Psoas muscle (tissue), 8 donors: Measurements from ENCODE around the gene LCN15. TPM values are rescaled to one million over a fixed set of nuclear protein-coding genes. Genes with fewer than 3 reads are reported as not detected.
"Not testable (repeated sequence)": the region's sequence is repeated elsewhere in the genome, so short reads cannot be mapped to it uniquely, and the experiment has no call there.

Source experiments
- ATAC-seq, 4 donors: fragments of 200-7000 bp; cut with Tn5 transposase; one replicate each; pipeline ENCODE4 v1.9.1; 2020; ENCODE audit warnings: moderate library complexity in 3 of 4, mild to moderate bottlenecking in 2 of 4
- DNase-seq, 2 donors: peaks; one replicate each; pipeline ENCODE4 v3.0.0-alpha.2; 2020
- H3K27ac ChIP-seq: fragments of 200-600 bp; one replicate; pipeline ENCODE4 v1.8.0; 2022
- H3K27me3 ChIP-seq, 3 donors: fragments of 200-600 bp in 1 of 3; one replicate each; pipeline versions ENCODE4 v1.6.1 to v1.8.0; 2013 to 2022; ENCODE audit warnings: low read length in 2 of 3, mild to moderate bottlenecking in 2 of 3, moderate library complexity in 1 of 3; ENCODE audit not compliant: insufficient read depth in 3 of 3
- H3K36me3 ChIP-seq, 2 donors: fragments of 200-600 bp in 1 of 2; one replicate each; pipeline versions ENCODE4 v1.6.1 to v1.8.0; 2013 to 2022; ENCODE audit warnings: low read depth in 1 of 2, mild to moderate bottlenecking in 1 of 2, moderate library complexity in 1 of 2; ENCODE audit not compliant: insufficient read depth in 1 of 2
- H3K4me1 ChIP-seq: fragments of 200-600 bp; one replicate; pipeline ENCODE4 v1.8.0; 2022
- H3K4me3 ChIP-seq: fragments of 200-600 bp; one replicate; pipeline ENCODE4 v1.8.0; 2022; ENCODE audit warnings: mild to moderate bottlenecking
- H3K9me3 ChIP-seq: fragments of 200-600 bp; one replicate; pipeline ENCODE4 v1.8.0; 2022
- WGBS, 3 donors: extraction: QIAGEN DNeasy Blood & Tissue Kit; methylation state at CpG; one replicate each; pipeline versions ENCODE4 v1.1.6 to v1.1.7; 2013; 5-methylcytosine and 5-hydroxymethylcytosine counted together
- intact Hi-C, 2 donors: fragments of 100-400 bp; cut with DNase I; formaldehyde crosslinking; loops; one replicate each; pipeline versions ENCODE4 v1.11.0 to v1.14.2; 2022
- polyA plus RNA-seq, 3 donors: library from polyadenylated mRNA; stranded (reverse); fragments of 200-250 nt; gene quantifications; one replicate each; pipeline ENCODE4 v1.2.3, GENCODE V29; 2013
- total RNA-seq, 4 donors: library from RNA; stranded (reverse); fragmentation: NEBNext Ultra II Directional in 2 of 4; extraction: Animal tissue kit (Norgen Biotek cat#: 25700) in 2 of 4; gene quantifications; one replicate each; pipeline versions ENCODE4 v1.2.1 to v1.2.4, GENCODE V29; 2021 to 2023
- TF ChIP-seq, protein P1 (sequence below): fragments of 200-600 bp; IDR thresholded peaks from one replicate; pipeline ENCODE4 v1.8.0; 2022; ENCODE audit warnings: antibody characterized with exemption
- donor health status: healthy with polysubstance abuse.
- donor health status: DM: no; HTN: no; CAD: no; lungs with moderate emphysema.
- donor health status: Bipolar disorder and iron deficiency.
- donor health status: healthy.
- donor health status: DM: yes; HTN: yes; CAD: no.
- donor health status: DM: no; HTN: no; CAD: no.
- donor health status: DM: no; HTN: no; CAD: no.
- donor health status: DM: yes; HTN: yes; CAD: no.

LCN15 gene
- total and polyA plus RNA-seq, 7 donors: 0.14 to 1.4 (median 0.22) TPM; not detected in 4

- ATAC-seq: peak; percentile 27 to 39 (median 30)
- DNase-seq: peak in 1 of 2 donors; percentile 58
- peak overlapping the region; percentile 58 for H3K27ac ChIP-seq
- TF ChIP-seq, protein P1, sequence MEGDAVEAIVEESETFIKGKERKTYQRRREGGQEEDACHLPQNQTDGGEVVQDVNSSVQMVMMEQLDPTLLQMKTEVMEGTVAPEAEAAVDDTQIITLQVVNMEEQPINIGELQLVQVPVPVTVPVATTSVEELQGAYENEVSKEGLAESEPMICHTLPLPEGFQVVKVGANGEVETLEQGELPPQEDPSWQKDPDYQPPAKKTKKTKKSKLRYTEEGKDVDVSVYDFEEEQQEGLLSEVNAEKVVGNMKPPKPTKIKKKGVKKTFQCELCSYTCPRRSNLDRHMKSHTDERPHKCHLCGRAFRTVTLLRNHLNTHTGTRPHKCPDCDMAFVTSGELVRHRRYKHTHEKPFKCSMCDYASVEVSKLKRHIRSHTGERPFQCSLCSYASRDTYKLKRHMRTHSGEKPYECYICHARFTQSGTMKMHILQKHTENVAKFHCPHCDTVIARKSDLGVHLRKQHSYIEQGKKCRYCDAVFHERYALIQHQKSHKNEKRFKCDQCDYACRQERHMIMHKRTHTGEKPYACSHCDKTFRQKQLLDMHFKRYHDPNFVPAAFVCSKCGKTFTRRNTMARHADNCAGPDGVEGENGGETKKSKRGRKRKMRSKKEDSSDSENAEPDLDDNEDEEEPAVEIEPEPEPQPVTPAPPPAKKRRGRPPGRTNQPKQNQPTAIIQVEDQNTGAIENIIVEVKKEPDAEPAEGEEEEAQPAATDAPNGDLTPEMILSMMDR: no peak
- H3K4me1 ChIP-seq: peaks cover 11% of the 10 kb centered on the region
- no peaks in the 10 kb centered on the region for H3K36me3 ChIP-seq
- 45 to 67% (median 50%) methylated on average over 20 of the region's 20 CpGs for WGBS, 3 donors
- intact Hi-C loops: no loop called here
- peak overlapping the region; percentile 52 for H3K4me3 ChIP-seq
- no peaks in the 10 kb centered on the region for H3K27me3 ChIP-seq
- H3K9me3 ChIP-seq: no peaks in the 10 kb centered on the region
Measured at GRCh38 chr9:136757751-136758140, 6.6 kb downstream of the LCN15 start.

DNA sequence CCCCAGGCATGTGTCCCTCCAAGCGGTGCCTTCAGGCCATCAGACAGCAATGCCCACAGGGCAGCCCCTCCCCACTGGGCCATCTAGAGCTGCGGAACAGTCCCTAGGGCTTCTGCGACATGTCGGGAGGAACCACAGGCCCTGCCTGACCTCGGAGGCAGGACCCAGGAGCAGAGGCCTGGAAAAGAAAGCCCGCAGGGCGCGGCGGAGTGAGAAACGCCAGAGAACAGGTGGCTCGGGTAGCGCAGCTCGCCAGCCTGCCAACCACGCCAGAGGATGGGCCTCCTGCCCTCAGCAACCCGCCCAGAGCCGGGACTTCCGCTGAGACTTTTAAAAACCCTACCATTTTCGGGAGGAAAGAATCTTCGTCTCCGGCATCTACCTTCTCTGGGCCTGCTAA, 7.0 kb downstream of the LCN15 start:
- Histone ChIP-seq H3K4me3 (peak overlapping the region; percentile 52), H3K27ac (peak overlapping the region; percentile 58), H3K4me1 (peaks cover 11% of the 10 kb centered on the region), H3K9me3 (no peaks in the 10 kb centered on the region), H3K27me3 (no peaks in the 10 kb centered on the region), H3K36me3 (no peaks in the 10 kb centered on the region)
- DNase-seq: peak in 1 of 2 donors; percentile 50
- 31 to 37% (median 34%) methylated on average over 20 of the region's 20 CpGs for WGBS, 3 donors
- peak; percentile 58 to 81 (median 75) for ATAC-seq
- intact Hi-C loops: no loop called here
- TF ChIP-seq, protein P1: no peak

DNA sequence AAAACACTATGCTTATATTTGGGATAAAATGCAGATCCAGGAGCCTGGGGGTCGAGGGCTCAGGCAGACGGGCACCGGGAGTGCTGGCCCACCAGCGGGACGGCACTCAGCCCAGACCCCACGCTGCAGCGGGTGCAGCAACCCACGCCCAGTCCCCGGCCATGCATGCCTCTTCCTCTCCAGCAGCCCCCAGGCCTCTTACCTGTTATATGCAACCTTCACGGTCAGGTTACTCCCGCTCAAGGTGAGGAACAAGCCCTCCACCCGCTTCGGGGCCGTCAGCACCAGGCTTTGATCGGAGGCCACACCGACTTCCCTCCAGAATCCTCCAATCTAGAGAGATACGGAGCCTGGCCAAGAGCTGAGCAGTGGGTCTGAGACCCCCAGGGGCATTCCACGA, 7.5 kb downstream of the LCN15 start:
- Histone ChIP-seq H3K4me3 (peak overlapping the region; percentile 52), H3K9me3 (no peaks in the 10 kb centered on the region), H3K36me3 (no peaks in the 10 kb centered on the region), H3K27me3 (no peaks in the 10 kb centered on the region), H3K27ac (no peak overlapping the region), H3K4me1 (peaks cover 11% of the 10 kb centered on the region)
- DNase-seq (no peak), ATAC-seq (no peak)
- WGBS, 3 donors: 89 to 91% (median 90%) methylated on average over 17 to 18 of the region's 18 CpGs
- TF ChIP-seq, protein P1: no peak
- intact Hi-C loops: no loop called here

- no peaks in the 10 kb centered on the region for H3K27me3 ChIP-seq
Measured at GRCh38 chr9:136756134-136756438, 8.2 kb downstream of the LCN15 start.

GRCh38 chr9:136755302-136756133, 8.8 kb downstream of the LCN15 start:
- H3K4me3 ChIP-seq, H3K36me3 ChIP-seq, DNase-seq, H3K27me3 ChIP-seq, intact Hi-C loops, H3K27ac ChIP-seq, H3K9me3 ChIP-seq, ATAC-seq: not testable (repeated sequence)
- 89 to 94% (median 92%) methylated on average over 22 of the region's 22 CpGs for WGBS, 3 donors
- peaks cover 11% of the 10 kb centered on the region for H3K4me1 ChIP-seq

More at GRCh38 chr9:136756134-136756438, 8.2 kb downstream of the LCN15 start:
- Histone ChIP-seq H3K4me1 (peaks cover 11% of the 10 kb centered on the region), H3K27ac (no peak overlapping the region), H3K9me3 (no peaks in the 10 kb centered on the region), H3K36me3 (no peaks in the 10 kb centered on the region), H3K4me3 (no peak overlapping the region)
- intact Hi-C loops: no loop called here
- TF ChIP-seq, protein P1: no peak
- DNase-seq (no peak), ATAC-seq (no peak)
- WGBS, 3 donors: 99 to 100% (median 100%) methylated on average over 4 of the region's 4 CpGs
